Measurements from ENCODE around the gene OBP2A. TPM values are rescaled to one million over a fixed set of nuclear protein-coding genes. Genes with fewer than 3 reads are reported as not detected.

OBP2A gene
- total RNA-seq, 1 donor from 2014 or later = not detected

DNA sequence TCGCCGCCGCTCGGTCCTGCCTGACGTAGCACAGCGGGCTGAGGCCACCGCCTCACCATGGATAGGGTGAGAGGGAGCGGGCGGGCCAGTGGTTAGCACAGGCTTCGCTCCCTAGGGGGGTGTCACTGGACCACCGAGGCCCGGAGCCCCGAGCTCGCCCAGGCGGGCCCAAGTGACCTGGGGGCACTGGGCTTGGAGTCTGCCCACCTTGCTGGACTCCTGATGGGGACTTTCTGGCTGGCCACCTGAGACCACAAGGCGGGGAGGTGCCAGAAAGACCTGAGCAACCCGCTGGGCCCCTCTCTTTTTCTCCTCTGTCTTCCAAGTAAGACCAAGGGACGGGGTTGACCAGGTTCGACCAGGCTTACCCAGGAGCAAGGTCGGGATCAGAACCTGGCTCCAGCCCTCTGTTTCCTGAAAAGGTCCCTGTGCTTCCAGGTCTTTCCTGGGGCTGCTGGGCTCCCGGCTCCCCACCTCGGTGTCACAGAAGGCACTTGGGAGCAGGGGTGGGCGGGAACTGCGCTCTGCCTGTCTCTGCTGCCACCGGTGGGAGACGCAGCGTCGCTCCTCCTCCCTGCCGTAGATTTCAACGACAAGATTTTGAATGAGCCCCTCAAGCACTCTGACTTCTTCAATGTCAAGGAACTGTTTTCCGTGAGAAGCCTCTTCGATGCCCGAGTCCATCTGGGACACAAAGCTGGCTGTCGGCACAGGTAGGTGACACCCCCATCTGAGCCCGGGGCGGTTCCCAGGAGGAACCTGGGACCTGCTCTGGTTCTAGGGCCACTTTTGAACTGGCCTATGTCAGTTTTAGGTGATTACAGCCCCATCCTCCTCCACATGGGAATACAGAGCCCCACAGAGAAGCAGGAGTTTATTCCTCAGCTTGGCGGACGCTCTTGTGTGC, 44.4 kb upstream of the OBP2A start:
- TF ChIP-seq POLR2AphosphoS5 (IDR thresholded peaks at IDR 0.05; ENCODE audit: insufficient read depth in 1 of 2, low read depth in 1 of 2) (no peak), POLR2A (IDR thresholded peaks at IDR 0.05) (no peak)
- TF ChIP-seq, protein P1, sequence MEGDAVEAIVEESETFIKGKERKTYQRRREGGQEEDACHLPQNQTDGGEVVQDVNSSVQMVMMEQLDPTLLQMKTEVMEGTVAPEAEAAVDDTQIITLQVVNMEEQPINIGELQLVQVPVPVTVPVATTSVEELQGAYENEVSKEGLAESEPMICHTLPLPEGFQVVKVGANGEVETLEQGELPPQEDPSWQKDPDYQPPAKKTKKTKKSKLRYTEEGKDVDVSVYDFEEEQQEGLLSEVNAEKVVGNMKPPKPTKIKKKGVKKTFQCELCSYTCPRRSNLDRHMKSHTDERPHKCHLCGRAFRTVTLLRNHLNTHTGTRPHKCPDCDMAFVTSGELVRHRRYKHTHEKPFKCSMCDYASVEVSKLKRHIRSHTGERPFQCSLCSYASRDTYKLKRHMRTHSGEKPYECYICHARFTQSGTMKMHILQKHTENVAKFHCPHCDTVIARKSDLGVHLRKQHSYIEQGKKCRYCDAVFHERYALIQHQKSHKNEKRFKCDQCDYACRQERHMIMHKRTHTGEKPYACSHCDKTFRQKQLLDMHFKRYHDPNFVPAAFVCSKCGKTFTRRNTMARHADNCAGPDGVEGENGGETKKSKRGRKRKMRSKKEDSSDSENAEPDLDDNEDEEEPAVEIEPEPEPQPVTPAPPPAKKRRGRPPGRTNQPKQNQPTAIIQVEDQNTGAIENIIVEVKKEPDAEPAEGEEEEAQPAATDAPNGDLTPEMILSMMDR (IDR thresholded peaks at IDR 0.05) = no peak
- peak overlapping the region; percentile 83 to 98 for H3K4me3 ChIP-seq
- peaks cover 0 to 24% of the 10 kb centered on the region in 2 donors for H3K36me3 ChIP-seq
- H3K9me3 ChIP-seq = no peaks in the 10 kb centered on the region
- no peaks in the 10 kb centered on the region for H3K27me3 ChIP-seq
- H3K27ac ChIP-seq = peak overlapping the region; percentile 81
- no peak for DNase-seq (ENCODE audit: extremely low spot score in 2 of 2)
- peaks cover 24% of the 10 kb centered on the region for H3K4me1 ChIP-seq
- intact Hi-C loops (cut with DNase I) = no loop called here

DNA sequence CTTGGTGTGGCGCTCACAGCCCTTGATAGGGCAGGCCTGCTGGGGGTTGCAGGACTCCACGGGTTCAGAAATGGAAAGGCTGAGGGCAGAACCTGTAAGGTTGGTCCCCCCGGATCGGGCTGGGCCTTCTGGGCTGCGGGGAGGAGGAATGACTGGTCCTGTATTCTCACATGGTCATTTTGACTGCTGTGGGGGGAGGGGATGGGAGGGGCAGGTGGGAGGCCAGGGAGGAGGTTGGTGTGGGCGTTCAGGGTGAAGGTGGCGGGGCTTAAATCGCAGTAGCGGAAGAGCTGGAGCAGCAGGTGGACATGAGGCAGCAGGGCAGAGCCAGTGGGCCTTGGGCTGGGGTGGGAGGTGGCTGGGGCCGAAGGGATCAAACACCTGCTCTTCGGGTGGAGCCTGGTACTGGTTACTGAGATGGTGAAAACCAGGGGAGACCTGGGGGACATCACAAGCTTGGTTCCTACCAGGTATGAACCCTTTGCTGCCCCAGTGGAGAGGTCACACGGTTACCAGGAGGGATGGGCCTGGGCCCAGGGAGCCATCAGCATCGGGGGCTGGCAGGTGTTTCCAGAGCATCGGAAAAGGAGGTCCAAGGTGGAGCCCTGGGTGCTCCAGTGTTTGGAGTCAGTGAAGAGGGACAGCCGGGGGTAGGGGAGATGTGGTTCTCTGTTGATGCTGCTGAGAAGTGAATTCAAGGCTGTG, 43.6 kb upstream of the OBP2A start:
- no peaks in the 10 kb centered on the region for H3K9me3 ChIP-seq
- no peak for DNase-seq (ENCODE audit: extremely low spot score in 2 of 2)
- peaks cover 0 to 24% of the 10 kb centered on the region in 2 donors for H3K36me3 ChIP-seq
- peaks cover 24% of the 10 kb centered on the region for H3K4me1 ChIP-seq
- TF ChIP-seq POLR2AphosphoS5 (IDR thresholded peaks at IDR 0.05; ENCODE audit: insufficient read depth in 1 of 2, low read depth in 1 of 2) (no peak), POLR2A (IDR thresholded peaks at IDR 0.05) (no peak)
- TF ChIP-seq, protein P1 (IDR thresholded peaks at IDR 0.05) = no peak
- H3K4me3 ChIP-seq = peak overlapping the region; percentile 83 to 98
- H3K27me3 ChIP-seq = no peaks in the 10 kb centered on the region
- intact Hi-C loops (cut with DNase I) = no loop called here
- no peak overlapping the region for H3K27ac ChIP-seq

DNA sequence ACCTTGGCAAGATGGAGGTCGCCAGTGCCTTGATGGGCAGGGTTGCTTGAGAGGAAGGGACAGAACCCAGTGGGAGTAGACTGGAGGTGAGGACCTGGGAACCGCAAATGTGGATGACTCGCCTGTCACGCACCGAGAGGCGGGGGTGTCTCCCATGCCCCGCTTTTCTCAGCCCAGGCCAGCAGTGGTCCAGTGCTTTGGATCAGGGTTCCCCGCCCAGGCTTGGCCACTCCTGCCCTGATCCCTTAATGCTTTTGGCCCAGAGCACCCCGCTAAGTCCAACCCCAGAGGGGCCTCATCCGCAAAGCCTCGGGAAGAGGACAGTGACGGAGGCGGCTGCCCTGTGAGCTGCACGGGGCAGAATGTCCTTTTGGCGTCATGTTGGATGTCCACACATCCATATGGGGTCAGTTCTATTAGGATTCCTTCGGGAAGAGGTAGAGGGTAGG, 43.0 kb upstream of the OBP2A start:
- no peak for DNase-seq (ENCODE audit: extremely low spot score in 2 of 2)
- H3K9me3 ChIP-seq = no peaks in the 10 kb centered on the region

DNA sequence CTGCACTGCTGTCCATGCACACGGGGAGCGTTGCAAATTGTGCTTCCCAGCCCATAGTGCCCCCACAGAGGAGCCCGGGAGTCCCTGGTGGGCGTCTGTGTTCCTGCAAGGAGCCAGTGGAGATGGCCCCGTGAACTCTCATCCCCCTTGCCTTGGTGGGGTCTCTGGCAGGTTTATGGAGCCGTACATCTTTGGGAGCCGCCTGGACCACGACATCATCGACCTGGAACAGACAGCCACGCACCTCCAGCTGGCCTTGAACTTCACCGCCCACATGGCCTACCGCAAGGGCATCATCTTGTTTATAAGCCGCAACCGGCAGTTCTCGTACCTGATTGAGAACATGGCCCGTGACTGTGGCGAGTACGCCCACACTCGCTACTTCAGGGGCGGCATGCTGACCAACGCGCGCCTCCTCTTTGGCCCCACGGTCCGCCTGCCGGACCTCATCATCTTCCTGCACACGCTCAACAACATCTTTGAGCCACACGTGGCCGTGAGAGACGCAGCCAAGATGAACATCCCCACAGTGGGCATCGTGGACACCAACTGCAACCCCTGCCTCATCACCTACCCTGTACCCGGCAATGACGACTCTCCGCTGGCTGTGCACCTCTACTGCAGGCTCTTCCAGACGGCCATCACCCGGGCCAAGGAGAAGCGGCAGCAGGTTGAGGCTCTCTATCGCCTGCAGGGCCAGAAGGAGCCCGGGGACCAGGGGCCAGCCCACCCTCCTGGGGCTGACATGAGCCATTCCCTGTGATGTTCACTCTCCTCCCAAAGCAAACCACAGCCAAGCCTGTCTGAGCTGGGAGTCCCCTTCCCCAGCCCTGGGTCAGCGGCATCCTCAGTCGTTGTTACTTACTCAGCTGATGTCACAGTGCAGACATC, 42.3 kb upstream of the OBP2A start:
- Histone ChIP-seq H3K27ac (no peak overlapping the region), H3K36me3 (peaks cover 0 to 24% of the 10 kb centered on the region in 2 donors), H3K9me3 (no peaks in the 10 kb centered on the region), H3K4me3 (no peak overlapping the region), H3K4me1 (peaks cover 24% of the 10 kb centered on the region), H3K27me3 (no peaks in the 10 kb centered on the region)
- TF ChIP-seq POLR2A (IDR thresholded peaks at IDR 0.05) (no peak), POLR2AphosphoS5 (IDR thresholded peaks at IDR 0.05; ENCODE audit: insufficient read depth in 1 of 2, low read depth in 1 of 2) (no peak)
- TF ChIP-seq, protein P1 (IDR thresholded peaks at IDR 0.05) = no peak
- intact Hi-C loops (cut with DNase I) = no loop called here
- no peak for DNase-seq (ENCODE audit: extremely low spot score in 2 of 2)

More for the DNA sequence above, 43.0 kb upstream of the OBP2A start:
- Histone ChIP-seq H3K4me3 (no peak overlapping the region), H3K27ac (no peak overlapping the region), H3K4me1 (peaks cover 24% of the 10 kb centered on the region), H3K36me3 (peaks cover 0 to 24% of the 10 kb centered on the region in 2 donors), H3K27me3 (no peaks in the 10 kb centered on the region)
- TF ChIP-seq, protein P1 (IDR thresholded peaks at IDR 0.05) = no peak
- TF ChIP-seq POLR2AphosphoS5 (IDR thresholded peaks at IDR 0.05; ENCODE audit: insufficient read depth in 1 of 2, low read depth in 1 of 2) = no peak
- no peak for TF ChIP-seq POLR2A (IDR thresholded peaks at IDR 0.05)
- intact Hi-C loops (cut with DNase I) = no loop called here
